GM18499 (cell line): Measurements from ENCODE around the gene THPO.
"Not testable (repeated sequence)": the region's sequence is repeated elsewhere in the genome, so short reads cannot be mapped to it uniquely, and the experiment has no call there.

Source experiments
- ATAC-seq: cut with Tn5 transposase; IDR thresholded peaks from one replicate; pipeline ENCODE4 v1.9.1; 2021; ENCODE audit warnings: moderate number of reproducible peaks; ENCODE audit not compliant: insufficient read depth, unreplicated experiment

THPO gene

GRCh38 chr3:184352897-184353545, 25.0 kb downstream of the THPO start:
- ATAC-seq: no peak

GRCh38 chr3:184352149-184352785, 25.7 kb downstream of the THPO start:
- ATAC-seq: no peak

GRCh38 chr3:184351511-184352148, 26.4 kb downstream of the THPO start:
- ATAC-seq: no peak

- no peak for ATAC-seq
Measured at GRCh38 chr3:184350618-184351017, 27.4 kb downstream of the THPO start.

GRCh38 chr3:184349563-184350470, 28.2 kb downstream of the THPO start:
- no peak for ATAC-seq

GRCh38 chr3:184348057-184348382, 30.0 kb downstream of the THPO start:
- no peak for ATAC-seq

GRCh38 chr3:184347321-184348056, 30.5 kb downstream of the THPO start:
- ATAC-seq: no peak

GRCh38 chr3:184346480-184347190, 31.4 kb downstream of the THPO start:
- no peak for ATAC-seq

- no peak for ATAC-seq
Measured at GRCh38 chr3:184345317-184346144, 32.5 kb downstream of the THPO start.

- ATAC-seq: no peak
Measured at GRCh38 chr3:184344579-184345316, 33.3 kb downstream of the THPO start.

GRCh38 chr3:184343200-184343876, 34.7 kb downstream of the THPO start:
- no peak for ATAC-seq

GRCh38 chr3:184341925-184342324, 36.1 kb downstream of the THPO start:
- no peak for ATAC-seq

GRCh38 chr3:184339451-184340135, 38.4 kb downstream of the THPO start:
- not testable (repeated sequence) for ATAC-seq

GRCh38 chr3:184339001-184339400, 39.0 kb downstream of the THPO start:
- no peak for ATAC-seq

GRCh38 chr3:184338511-184338945, 39.5 kb downstream of the THPO start:
- ATAC-seq: no peak

GRCh38 chr3:184337981-184338380, 40.0 kb downstream of the THPO start:
- ATAC-seq: no peak

- ATAC-seq: no peak
Measured at GRCh38 chr3:184337399-184337714, 40.6 kb downstream of the THPO start, which contains the start of gene FAM131A. TSS of gene FAM131A (plus strand) at chr3:184337600. CDS start at chr3:184337631, 31 bp downstream.
